GM12875 (cell line): ENCODE results near the gene TNFRSF13B.
"Not testable (repeated sequence)": the region's sequence is repeated elsewhere in the genome, so short reads cannot be mapped to it uniquely, and the experiment has no call there.

Experiments
- H3K4me3 ChIP-seq: one replicate; pipeline ENCODE4 v1.5.1; 2011; ENCODE audit warnings: low read depth, low read length, control low read depth
- CTCF ChIP-seq: IDR thresholded peaks from 2 replicates; pipeline ENCODE4 v1.5.1; 2011; ENCODE audit warnings: low read depth, mild to moderate bottlenecking, control low read depth, inconsistent platforms, low read length, moderate library complexity, borderline replicate concordance; ENCODE audit not compliant: insufficient read depth

Gene TNFRSF13B

GRCh38 chr17:16977932-16978331 is 6.0 kb upstream of the TNFRSF13B start:
- no peak for TF ChIP-seq CTCF
- H3K4me3 ChIP-seq, result no peak overlapping the region

GRCh38 chr17:16976725-16977550 is 5.0 kb upstream of the TNFRSF13B start:
- no peak overlapping the region for H3K4me3 ChIP-seq
- TF ChIP-seq CTCF, result no peak

GRCh38 chr17:16975744-16976625 is 4.1 kb upstream of the TNFRSF13B start:
- H3K4me3 ChIP-seq, result peak overlapping the region; percentile 4
- no peak for TF ChIP-seq CTCF

GRCh38 chr17:16975277-16975651 is 3.3 kb upstream of the TNFRSF13B start:
- H3K4me3 ChIP-seq, result no peak overlapping the region
- TF ChIP-seq CTCF, result no peak

GRCh38 chr17:16974569-16975276 is 2.8 kb upstream of the TNFRSF13B start:
- no peak for TF ChIP-seq CTCF
- no peak overlapping the region for H3K4me3 ChIP-seq

GRCh38 chr17:16973760-16974540 is 2.0 kb upstream of the TNFRSF13B start:
- H3K4me3 ChIP-seq, result no peak overlapping the region
- TF ChIP-seq CTCF, result no peak

- H3K4me3 ChIP-seq, result not testable (repeated sequence)
Measured at GRCh38 chr17:16973043-16973442, 1.1 kb upstream of the TNFRSF13B start.
